ENCODE measurements around the gene RBX1.
A peak's percentile ranks its signal among the peaks of the same experiment; 100 is the strongest.

The RBX1 gene

DNA sequence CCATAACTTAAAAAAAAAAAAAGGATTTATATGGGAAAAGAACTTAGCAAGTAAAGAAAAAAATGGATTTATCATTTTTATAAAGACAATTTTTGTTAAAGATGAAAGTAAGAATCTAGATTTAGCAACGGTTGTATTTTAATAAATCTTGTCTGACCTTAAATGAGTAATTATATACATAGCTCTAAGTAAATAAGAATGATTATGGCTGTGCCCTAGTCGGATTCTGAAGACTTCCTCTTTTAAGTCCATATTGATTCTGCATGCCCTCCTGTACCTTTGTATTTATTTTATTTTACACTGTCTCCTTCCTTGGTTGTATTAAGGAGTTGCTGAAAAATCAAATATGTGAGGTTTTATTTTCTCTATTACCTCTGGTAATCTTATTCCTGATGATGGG is 7.1 kb downstream of the RBX1 start:
- Histone ChIP-seq H3K27me3 (replicated peaks; ENCODE audit: insufficient read depth, low read length) (no peaks in the 10 kb centered on the region), H3K9me3 (replicated peaks; ENCODE audit: insufficient read depth, low read length) (no peaks in the 10 kb centered on the region), H3K4me3 (ENCODE audit: low read length) (no peak overlapping the region), H3K36me3 (replicated peaks; ENCODE audit: insufficient read depth, low read length) (0 out of 2 replicates have a peak, but pooled peaks cover 9% of the 10 kb centered on the region), H3K9ac (ENCODE audit: low read length) (no peak overlapping the region), H3K79me2 (ENCODE audit: low read length) (peaks cover 87% of the 10 kb centered on the region), H3K4me2 (ENCODE audit: low read depth, low read length) (no peak overlapping the region), H3K4me1 (ENCODE audit: low read length) (no peaks in the 10 kb centered on the region), H3F3A (ENCODE audit: insufficient read depth, low read length) (no peaks in the 10 kb centered on the region), H2AFZ (ENCODE audit: low read length) (no peak overlapping the region), H3K27ac (ENCODE audit: low read length) (no peak overlapping the region), H4K20me1 (ENCODE audit: insufficient read depth, low read length) (no peaks in the 10 kb centered on the region), H3K9me2 (replicated peaks; ENCODE audit: insufficient read depth, low read length) (no peaks in the 10 kb centered on the region)
- no peak for DNase-seq
- no peak for TF ChIP-seq EZH2 (optimal IDR thresholded peaks at IDR 0.05; ENCODE audit: low read depth, low read length)
- no peak for TF ChIP-seq EZH2phosphoT487 (IDR thresholded peaks at IDR 0.05; ENCODE audit: low read length)
- TF ChIP-seq CTCF (IDR thresholded peaks at IDR 0.05; ENCODE audit: low read length), result no peak

- Histone ChIP-seq H3K36me3 (replicated peaks; ENCODE audit: insufficient read depth, low read length) (0 out of 2 replicates have a peak, but pooled peaks cover 12% of the 10 kb centered on the region), H3K9ac (ENCODE audit: low read length) (no peak overlapping the region), H3K27me3 (replicated peaks; ENCODE audit: insufficient read depth, low read length) (no peaks in the 10 kb centered on the region), H4K20me1 (ENCODE audit: insufficient read depth, low read length) (no peaks in the 10 kb centered on the region), H3K4me2 (ENCODE audit: low read depth, low read length) (no peak overlapping the region), H3K4me3 (ENCODE audit: low read length) (no peak overlapping the region), H3K9me3 (replicated peaks; ENCODE audit: insufficient read depth, low read length) (no peaks in the 10 kb centered on the region), H3F3A (ENCODE audit: insufficient read depth, low read length) (no peaks in the 10 kb centered on the region), H3K79me2 (ENCODE audit: low read length) (peaks cover 84% of the 10 kb centered on the region), H3K27ac (ENCODE audit: low read length) (no peak overlapping the region), H3K4me1 (ENCODE audit: low read length) (0 out of 2 replicates have a peak, but pooled peaks cover 3% of the 10 kb centered on the region), H3K9me2 (replicated peaks; ENCODE audit: insufficient read depth, low read length) (no peaks in the 10 kb centered on the region), H2AFZ (ENCODE audit: low read length) (no peak overlapping the region)
- TF ChIP-seq CTCF (IDR thresholded peaks at IDR 0.05; ENCODE audit: low read length), result no peak
- TF ChIP-seq EZH2phosphoT487 (IDR thresholded peaks at IDR 0.05; ENCODE audit: low read length), result no peak
- no peak for TF ChIP-seq EZH2 (optimal IDR thresholded peaks at IDR 0.05; ENCODE audit: low read depth, low read length)
- DNase-seq, result no peak
These were observed 9.0 kb downstream of the RBX1 start for GRCh38 chr22:40960145-40960544.

DNA sequence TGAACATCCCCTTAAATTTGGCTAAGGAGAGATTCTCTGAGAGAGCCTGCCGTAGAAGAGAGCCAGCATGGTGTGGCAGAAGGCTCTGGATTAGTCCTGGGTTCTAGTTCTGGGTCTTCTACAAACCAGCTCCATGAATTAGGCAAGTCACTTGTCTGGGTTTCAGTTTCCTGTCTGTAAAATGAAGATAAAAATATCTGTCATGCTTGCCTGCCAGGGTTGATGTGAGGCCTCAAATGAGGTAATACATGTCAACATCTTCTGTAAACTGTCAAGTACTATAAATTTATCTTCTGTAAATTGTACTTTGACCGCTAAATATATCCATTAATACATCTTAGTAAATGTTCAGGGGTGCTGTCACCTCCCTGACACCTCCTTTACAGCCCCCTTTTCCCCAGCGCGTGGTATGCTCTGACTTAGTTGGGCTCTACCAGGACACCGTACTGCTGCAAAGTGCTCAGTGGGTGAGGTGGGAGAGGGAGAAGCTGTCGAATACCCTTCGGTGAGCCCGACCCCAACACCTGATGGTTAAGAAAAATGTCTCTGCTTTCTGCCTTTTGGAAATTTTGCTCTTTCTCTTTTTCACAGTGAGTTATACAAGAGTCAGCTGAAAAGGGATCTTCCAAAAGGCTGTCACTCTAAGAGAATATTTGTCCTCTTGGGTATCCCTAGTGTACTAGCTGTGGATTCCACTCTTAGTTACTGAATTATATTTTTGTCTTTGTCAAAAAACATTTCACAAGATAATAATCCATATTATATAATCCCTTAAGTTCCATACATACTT is 15.0 kb downstream of the RBX1 start:
- TF ChIP-seq EZH2phosphoT487 (IDR thresholded peaks at IDR 0.05; ENCODE audit: low read length) (no peak), CTCF (IDR thresholded peaks at IDR 0.05; ENCODE audit: low read length) (no peak), EZH2 (optimal IDR thresholded peaks at IDR 0.05; ENCODE audit: low read depth, low read length) (no peak)
- Histone ChIP-seq H3K27ac (ENCODE audit: low read length) (peak overlapping the region; percentile 33; the same call in 1 of the 2 replicates), H3K4me1 (ENCODE audit: low read length) (peaks cover 15% of the 10 kb centered on the region), H3K9me2 (replicated peaks; ENCODE audit: insufficient read depth, low read length) (no peaks in the 10 kb centered on the region), H4K20me1 (ENCODE audit: insufficient read depth, low read length) (no peaks in the 10 kb centered on the region), H3K79me2 (ENCODE audit: low read length) (peaks cover 46% of the 10 kb centered on the region), H3K9ac (ENCODE audit: low read length) (no peak overlapping the region), H3K4me2 (ENCODE audit: low read depth, low read length) (peak overlapping the region; percentile 41), H3K4me3 (ENCODE audit: low read length) (no peak overlapping the region), H3K9me3 (replicated peaks; ENCODE audit: insufficient read depth, low read length) (no peaks in the 10 kb centered on the region), H2AFZ (ENCODE audit: low read length) (no peak overlapping the region), H3K36me3 (replicated peaks; ENCODE audit: insufficient read depth, low read length) (0 out of 2 replicates have a peak, but pooled peaks cover 7% of the 10 kb centered on the region), H3K27me3 (replicated peaks; ENCODE audit: insufficient read depth, low read length) (no peaks in the 10 kb centered on the region), H3F3A (ENCODE audit: insufficient read depth, low read length) (peaks cover 4% of the 10 kb centered on the region; the same call in 1 of the 2 replicates)
- peak; percentile 46 for DNase-seq

Measured in MM.1S (cell line).